ENCODE results near the gene CECR2.

The CECR2 gene

DNA sequence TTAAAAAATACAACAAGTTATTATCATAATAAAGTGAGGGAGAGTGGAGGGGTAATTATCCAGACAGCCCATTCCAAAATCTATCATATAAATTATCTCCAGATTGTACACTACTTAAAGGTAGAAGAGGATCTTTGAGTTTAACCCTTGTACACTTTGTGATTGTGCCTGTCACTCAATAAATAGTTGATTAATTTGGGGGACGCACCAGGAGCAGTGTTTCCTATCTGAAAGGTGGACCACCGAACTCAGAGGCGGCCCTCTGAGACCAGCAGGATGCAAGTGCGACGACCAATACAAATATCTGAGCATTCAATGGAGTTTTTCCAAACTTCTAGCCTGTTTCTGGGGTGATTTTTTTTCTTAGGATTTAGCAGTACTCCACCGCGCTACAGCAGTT, 1.1 kb upstream of the CECR2 start:
- no peak for DNase-seq (ENCODE audit: low read depth, low spot score)

DNA sequence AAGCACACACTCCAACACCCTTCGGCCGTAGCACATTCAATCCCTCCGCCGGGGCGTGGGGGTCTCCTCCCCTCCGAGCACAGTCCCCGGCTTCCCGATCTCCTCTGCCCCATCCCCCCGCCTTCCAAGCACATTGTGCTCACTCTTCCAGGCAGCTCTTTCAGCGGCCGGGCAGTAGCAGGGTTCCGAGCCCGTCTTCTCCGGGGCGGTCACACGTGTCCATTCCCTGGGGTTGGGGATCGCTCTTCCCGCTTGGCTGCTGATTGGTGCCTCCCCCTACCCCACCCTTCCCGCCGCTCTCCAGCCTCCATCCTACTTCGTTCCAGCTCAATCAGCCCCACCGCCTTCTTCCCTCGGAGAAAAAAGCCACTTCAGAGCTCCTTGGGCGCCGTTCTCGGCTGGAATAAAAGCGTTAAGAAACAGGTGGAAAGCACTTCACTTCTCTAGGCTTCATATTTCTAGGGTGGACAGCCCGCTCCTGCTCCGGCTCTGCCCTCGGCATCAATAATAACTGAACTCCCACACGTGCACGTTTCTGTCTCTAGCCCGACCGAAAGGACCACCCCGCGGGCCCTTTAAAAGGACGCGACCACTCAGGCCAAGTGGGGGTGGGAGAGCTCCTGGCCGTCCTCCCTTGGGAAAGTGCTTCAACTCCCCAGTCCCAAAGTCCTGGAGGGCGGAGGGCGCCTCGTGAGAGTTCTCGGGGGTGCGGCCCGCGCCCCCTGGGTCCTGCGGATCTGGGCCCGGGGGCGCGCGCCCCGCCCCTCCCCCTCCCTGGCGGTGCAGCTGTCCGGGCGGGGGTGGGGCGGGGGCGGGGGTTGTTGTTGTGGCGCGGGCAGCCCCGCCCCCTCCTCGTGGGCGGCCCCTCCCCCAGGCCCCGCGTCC, 464 bp upstream of the CECR2 start:
- no peak for DNase-seq (ENCODE audit: low read depth, low spot score)

DNA sequence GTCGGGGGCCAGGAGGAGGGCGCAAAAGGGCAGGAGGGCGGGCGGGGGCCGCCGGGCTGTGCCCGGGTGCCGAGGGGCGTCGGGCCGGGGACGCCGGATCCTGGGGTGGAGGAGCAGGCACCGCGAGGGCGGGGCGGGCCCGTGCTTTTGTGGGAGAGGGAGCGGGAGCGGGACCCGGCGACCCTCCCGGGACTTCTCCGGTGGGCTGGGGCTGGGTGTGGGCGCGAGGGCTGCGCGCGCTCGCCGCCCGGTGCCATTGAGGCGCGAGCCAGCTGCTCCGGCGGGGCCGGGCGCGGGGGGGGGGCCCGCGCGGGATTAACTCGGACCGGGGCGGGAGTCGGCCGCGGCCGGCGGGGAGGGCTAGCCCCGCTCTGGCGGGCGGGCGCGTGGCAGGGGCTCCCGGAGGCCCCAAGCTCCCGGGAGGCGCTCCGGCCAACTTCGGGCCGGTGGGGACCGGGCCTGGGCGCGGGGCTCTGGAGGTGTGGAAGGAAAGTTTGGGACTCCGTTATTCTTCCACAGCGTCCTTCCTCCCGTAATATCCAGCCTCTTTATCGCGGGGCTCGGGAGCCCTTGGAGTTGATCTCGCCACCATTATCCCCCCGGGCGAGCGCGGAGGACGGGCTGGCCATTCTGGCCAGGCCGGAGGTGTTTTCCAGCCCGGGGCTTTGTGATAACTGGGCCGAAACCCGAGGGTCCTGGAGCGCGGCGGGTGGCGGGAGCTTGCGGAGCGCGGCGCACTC, 936 bp downstream of the CECR2 start:
- no peak for DNase-seq (ENCODE audit: low read depth, low spot score)

- no peak for DNase-seq (ENCODE audit: low read depth, low spot score)
These were observed 1.6 kb downstream of the CECR2 start for GRCh38 chr22:17370766-17371432.

DNA sequence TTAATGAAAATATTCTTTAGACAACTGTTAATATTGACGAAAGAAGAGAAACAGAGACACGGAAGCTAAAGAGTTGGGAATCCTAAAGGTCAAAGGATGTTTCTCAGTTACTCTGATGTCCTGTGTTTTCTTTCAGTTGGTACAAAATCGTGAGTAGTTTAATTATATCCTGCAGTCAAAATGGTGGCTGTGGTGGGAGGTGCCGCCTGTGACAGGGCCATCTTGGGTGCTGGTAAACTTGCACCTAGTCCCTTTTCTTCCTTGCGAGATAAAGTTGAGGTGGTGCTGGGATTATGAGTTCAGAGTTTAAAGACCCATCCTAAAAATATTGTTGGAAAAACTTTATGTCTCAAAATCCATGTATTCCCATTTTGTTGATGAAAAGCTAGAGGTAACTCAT, 2.2 kb downstream of the CECR2 start:
- no peak for DNase-seq (ENCODE audit: low read depth, low spot score)

GRCh38 chr22:17373855-17374254, 4.6 kb downstream of the CECR2 start:
- DNase-seq (ENCODE audit: low read depth, low spot score), result no peak

- DNase-seq (ENCODE audit: low read depth, low spot score), result no peak
These were observed 6.8 kb downstream of the CECR2 start for GRCh38 chr22:17375914-17376614.

DNA sequence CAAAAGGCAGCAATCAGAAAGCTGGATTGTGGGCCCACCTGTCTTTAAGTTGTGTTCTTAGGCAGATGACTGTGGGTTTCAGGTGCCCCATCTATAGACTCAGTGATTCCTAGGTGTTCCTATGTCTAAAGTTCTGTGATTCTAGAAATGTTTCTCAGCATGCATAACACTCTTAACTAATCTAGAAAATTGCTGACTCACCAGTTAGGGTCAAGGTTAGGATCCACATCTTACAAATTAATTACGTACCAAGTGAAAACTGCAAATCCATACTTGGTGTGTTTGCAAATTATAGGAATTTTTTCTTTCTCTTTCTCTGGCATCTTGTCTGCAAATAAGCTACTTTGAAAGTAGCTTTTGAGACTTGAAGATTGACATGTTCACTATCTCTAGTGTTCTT, 7.7 kb downstream of the CECR2 start:
- no peak for DNase-seq (ENCODE audit: low read depth, low spot score)

DNA sequence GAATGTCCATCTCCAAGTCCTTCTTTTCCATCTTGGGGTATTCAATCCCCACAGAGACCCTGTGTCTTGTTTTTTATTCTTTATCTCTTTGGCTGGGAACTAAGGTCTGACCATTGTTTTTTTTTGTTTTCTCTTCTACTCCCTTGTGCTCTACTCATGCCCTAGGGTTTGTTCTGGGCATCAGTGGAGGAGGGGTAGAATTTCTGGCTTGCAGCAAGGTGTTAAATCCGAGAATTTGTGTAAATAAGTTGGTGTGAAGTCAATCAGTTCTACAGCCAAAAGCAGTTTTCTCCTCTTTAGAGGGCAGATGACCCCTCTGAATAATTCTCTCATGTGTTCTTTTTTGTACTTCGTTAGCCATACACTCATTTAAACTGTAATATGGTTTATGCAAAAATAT, 10.7 kb downstream of the CECR2 start:
- DNase-seq (ENCODE audit: low read depth, low spot score), result no peak

DNA sequence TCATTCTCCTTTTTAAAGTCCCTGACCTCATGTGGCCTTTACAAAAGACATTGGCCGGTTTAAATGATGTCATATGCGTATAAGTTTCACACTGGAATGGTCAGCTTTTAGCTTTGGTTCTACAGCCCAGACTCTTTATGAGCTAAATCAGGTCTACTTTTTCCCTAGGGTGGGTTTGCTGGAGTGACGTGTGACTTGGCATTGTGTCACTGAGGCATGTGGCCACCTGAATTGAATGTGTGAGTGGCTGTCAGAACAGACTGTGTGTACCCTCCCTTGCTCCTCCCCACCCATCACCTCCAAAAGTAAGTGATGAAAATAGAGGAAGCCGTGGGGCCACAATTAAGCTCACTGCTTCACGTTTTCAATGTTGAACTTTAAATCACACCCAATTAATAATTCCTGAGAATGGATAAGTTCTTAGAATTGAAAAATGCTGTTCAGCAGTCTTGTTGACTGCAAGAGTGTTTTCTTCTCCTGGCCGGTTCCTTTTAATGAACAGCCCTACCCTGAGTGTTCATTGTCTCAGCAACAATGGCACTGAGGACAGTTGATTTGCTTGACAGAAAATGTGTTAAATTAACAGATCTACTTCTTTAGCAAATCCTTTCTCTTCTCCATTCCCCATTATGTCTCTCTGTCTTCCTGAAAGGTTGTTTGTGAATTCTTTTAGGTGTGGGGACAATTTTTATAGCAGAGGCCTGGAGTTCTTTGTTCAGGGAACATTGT, 11.3 kb downstream of the CECR2 start:
- DNase-seq (ENCODE audit: low read depth, low spot score), result no peak

- DNase-seq (ENCODE audit: low read depth, low spot score), result no peak
These were observed 12.1 kb downstream of the CECR2 start for GRCh38 chr22:17381192-17381913.

GRCh38 chr22:17384612-17385330, 15.5 kb downstream of the CECR2 start:
- no peak for DNase-seq (ENCODE audit: low read depth, low spot score)

- DNase-seq (ENCODE audit: low read depth, low spot score), result no peak
These were observed 18.1 kb downstream of the CECR2 start for GRCh38 chr22:17387356-17387755.

- no peak for DNase-seq (ENCODE audit: low read depth, low spot score)
These were observed 19.0 kb downstream of the CECR2 start for GRCh38 chr22:17388235-17388634.

DNA sequence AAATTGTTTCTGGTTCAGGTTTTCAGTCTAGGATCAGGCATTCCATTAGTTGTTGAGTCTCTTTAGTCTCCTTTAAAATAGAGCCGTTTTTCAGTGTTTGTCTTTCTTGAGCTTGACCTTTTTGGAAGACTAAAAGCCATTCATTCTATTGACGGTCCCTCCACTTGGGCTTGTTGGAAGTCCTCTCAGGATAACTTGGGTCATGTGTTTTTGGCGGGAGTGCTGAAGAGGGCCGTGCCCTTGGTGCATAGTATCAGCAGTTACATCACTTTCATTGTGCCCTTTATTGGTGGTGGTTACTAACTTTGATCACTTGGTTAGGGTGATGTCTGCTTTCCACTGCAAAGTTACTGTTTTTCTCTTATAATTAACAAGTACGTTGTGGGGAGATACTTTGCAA, 20.8 kb downstream of the CECR2 start:
- DNase-seq (ENCODE audit: low read depth, low spot score), result no peak

DNA sequence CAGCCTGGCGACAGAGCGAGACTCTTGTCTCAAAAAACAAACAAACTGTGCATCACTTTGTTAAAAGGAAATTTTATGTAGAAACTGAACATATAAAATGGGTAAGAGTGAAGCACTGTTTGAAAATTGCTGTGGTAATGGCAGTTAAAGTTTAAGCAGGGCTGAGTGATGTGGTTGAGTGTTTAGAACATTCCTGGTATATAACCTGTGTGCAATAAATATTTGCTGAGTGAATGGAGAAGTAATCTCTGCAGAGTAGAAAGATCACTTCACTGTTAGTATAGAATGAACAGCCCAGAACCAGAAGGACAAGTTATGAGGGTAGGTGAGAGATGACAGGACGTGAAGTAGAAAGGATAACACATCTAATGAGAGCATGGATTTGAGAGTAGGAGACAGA, 27.3 kb downstream of the CECR2 start:
- DNase-seq (ENCODE audit: low read depth, low spot score), result no peak

DNA sequence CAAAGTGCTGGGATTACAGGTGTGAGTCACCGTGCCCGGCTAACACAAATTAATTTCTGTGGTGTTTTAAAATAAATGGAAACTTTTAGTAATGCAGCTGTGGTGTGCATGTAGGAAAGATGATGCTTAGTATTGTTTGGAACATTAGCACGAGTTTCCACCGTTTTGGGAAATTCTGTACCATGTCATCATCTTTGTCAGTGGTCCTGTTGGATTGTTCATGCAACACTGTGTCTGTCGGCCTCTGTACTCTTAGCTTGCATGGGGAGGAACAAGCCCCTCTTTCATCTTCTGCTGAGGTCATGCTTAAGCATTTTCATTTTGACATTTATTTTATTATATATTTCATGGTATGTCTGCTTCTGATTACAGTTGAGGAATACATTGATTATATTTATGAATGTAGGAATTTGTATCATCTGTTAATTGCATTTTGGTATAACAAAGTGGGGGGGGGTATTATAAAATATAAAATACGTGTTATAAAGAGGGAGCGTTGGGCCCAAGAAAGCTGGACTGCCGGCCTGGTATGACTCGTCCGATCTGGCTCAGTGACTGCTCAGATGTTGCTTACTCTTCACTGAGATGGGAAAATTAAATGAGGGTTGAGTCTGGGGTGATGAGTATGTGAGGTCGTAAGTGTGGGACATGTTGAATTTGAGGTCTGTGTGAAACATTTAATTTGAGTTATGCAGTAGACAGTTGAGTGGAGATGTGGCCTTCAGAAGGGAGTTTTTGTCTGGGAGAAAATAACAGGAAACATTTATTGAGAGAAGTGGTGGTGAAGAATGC, 28.7 kb downstream of the CECR2 start:
- no peak for DNase-seq (ENCODE audit: low read depth, low spot score)

DNA sequence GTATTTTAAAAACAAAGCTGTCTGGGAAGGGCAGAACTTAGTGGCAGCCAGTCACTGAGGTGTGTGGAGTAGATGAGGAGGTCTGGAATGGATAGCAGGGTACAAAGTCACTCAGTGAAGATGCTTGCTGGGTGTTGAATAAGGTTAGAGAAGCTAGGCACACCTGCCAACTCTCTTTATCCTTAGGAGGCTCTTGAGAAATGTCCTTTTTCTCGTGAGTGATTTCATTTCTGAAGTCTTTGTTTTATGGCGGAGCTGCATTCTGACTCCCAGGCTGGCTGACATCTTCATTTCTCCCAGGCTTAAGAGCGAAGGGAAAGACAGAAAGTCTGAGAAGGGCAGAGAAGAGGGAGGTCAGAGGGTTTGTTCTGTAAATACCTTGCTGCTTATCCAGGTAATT, 31.0 kb downstream of the CECR2 start:
- no peak for DNase-seq (ENCODE audit: low read depth, low spot score)

GRCh38 chr22:17401728-17402127, 32.5 kb downstream of the CECR2 start:
- DNase-seq (ENCODE audit: low read depth, low spot score), result no peak
